Right renal pelvis (tissue), 4 donors: ENCODE results near the gene C2CD3. TPM values are rescaled to one million over a fixed set of nuclear protein-coding genes. Genes with fewer than 3 reads are reported as not detected.

Experiments
- DNase-seq, 4 donors: peaks; one replicate each; pipeline ENCODE4 v3.0.0-alpha.2; 2013; ENCODE audit warnings: low read depth in 4 of 4, low spot score in 3 of 4, missing footprints in 1 of 4
- polyA plus RNA-seq, 4 donors: library from polyadenylated mRNA; unstranded; fragments of 120-200 nt; gene quantifications; one replicate each; pipeline ENCODE4 v1.2.1, GENCODE V29; 2013; ENCODE audit not compliant: insufficient read length in 4 of 4

Gene C2CD3
- polyA plus RNA-seq, 4 donors, result 19.2 to 24.7 (median 23.4) TPM

GRCh38 chr11:74007691-74008372 lies 163.0 kb downstream of the C2CD3 start:
- no peak for DNase-seq

- DNase-seq, result no peak
These were observed 164.0 kb downstream of the C2CD3 start for GRCh38 chr11:74006743-74007304.

DNA sequence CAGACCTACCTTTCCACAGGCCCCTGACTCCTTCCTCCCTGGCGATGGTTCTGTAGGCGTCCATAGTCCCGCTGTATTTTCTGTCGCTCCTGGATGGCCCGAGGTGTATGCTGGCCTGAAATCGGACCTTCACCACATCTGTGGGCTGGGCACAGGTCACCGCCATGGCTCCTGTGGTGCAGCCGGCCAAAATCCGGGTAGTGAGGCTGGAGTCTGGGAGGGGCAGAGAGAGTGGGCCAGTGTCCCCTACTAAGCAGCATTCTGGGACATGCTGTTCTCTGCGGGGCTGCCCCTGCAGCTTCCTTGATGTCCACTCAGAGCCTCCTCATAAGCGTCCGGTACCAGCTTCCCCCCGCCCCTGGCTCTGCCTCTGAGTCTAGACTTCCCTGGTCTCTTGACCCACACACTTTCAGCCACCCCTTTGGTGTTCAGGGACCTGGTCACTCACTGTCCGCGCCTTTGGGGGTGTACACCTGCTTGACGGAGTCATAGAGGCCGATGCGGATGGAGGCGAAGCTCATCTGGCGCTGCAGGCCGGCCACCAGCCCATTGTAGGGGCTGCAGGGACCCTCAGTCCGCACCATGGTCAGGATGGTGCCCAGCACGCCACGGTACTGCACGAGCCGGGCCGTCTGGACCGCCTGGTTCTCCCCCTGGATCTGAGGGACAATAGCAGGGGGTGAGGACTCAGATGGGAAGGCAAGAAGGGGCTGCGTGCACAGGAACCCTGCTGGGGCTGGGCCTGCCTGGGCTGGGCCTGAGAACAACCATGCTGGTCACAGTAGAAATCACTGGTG lies 164.9 kb downstream of the C2CD3 start:
- no peak for DNase-seq

DNA sequence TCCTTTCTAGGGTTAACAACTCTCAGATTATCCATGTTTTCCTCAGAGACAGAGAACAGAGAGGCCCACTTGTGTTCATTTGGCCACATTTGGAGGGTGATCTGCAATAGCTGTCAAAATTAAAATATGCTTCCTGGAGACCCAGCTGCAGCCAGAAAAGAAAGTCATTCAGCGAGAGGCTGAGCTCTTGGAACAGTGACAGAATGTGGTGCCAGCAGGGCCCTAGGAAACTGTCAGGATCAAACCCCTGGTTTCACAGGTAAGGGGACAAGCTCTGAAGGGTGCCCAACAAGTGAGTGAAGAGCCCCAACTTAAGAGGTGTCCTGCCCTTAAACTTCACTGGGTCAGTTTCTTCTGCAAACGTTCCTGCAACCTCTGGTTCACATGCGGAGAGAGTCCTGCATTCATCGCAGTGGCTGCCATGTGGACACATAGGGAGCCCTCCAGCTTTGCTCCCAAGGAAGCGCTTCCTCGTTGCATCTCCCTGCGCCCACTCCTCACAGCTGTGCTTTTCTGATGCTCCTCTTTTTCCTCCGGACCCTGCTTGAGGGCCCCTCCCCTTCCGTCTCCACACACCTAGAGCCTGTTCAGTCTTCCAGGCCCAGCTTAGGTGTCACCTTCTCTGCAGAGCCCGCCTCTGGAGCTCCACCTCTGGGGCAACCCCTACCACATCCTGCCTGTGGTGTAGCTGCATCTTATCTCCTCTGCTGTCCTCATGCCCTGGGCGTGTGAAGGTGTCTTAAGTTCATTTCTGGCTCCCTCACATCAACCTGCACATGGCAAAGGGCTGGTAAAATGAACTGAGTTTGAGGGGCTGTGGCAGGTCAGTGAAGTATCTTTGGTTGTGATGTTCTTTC lies 165.8 kb downstream of the C2CD3 start:
- DNase-seq, result no peak

- DNase-seq, result no peak
These were observed 166.6 kb downstream of the C2CD3 start for GRCh38 chr11:74004046-74004695.

GRCh38 chr11:74002832-74003231 lies 168.0 kb downstream of the C2CD3 start:
- DNase-seq, result no peak

DNA sequence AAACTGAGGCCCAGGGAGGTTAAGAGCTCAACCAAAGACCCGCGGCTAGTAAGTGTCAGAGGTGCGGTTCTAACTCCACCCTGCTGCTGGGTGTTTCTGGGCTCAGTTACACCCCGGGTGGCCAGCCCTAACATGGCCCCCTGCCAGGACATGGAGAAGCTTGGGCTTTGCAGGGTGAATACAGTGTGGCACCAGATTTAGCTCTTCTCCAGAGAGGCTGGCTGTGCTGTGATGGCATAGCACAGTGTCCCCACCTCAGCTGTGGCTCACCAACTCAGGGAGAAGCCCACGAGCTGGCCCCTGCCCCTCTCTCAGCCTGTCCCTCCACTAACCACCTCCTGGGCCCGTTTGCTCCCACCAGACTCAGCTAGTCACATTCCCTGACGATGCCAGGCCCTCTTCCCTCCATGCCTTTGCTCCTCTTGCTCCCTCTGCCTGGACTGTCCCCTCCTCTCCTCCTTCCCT lies 168.9 kb downstream of the C2CD3 start:
- no peak for DNase-seq

GRCh38 chr11:74000307-74001133 lies 170.3 kb downstream of the C2CD3 start:
- DNase-seq, result no peak

- DNase-seq, result no peak
These were observed 171.1 kb downstream of the C2CD3 start for GRCh38 chr11:73999581-74000306.

GRCh38 chr11:73998846-73999575 lies 171.8 kb downstream of the C2CD3 start:
- no peak for DNase-seq

GRCh38 chr11:73997120-73997770 lies 173.6 kb downstream of the C2CD3 start:
- DNase-seq, result no peak

DNA sequence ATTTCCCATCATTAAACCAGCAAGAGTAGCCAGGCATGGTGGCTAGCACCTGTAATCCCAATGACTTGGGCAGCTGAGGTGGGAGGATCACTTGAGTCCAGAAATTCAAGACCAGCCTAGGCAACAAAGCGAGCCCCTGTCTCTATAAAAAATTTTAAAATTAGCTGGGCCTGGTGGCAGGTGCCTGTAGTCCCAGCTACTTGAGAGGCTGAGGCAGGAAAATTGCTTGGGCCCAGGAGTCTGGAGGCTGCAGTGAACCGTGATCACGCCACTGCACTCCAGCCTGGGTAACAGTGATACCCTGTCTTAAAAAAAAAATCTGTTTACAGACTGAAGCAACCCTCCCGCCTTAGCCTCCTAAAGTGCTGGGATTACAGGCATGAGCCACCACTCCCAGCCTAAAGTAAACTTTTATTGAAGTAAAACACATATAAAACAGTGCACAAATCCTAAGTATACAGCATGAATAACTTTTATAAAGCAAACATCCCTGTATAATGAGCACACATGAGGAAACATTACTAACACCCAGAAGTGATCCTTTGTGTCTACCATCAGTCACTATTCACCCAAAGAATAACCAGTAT lies 174.5 kb downstream of the C2CD3 start:
- no peak for DNase-seq

GRCh38 chr11:73995731-73996130 lies 175.1 kb downstream of the C2CD3 start:
- DNase-seq, result no peak

GRCh38 chr11:73995247-73995646 lies 175.6 kb downstream of the C2CD3 start:
- DNase-seq, result no peak

GRCh38 chr11:73991471-73992006 lies 179.3 kb downstream of the C2CD3 start:
- no peak for DNase-seq

- no peak for DNase-seq
These were observed 180.1 kb downstream of the C2CD3 start for GRCh38 chr11:73990730-73991129.

DNA sequence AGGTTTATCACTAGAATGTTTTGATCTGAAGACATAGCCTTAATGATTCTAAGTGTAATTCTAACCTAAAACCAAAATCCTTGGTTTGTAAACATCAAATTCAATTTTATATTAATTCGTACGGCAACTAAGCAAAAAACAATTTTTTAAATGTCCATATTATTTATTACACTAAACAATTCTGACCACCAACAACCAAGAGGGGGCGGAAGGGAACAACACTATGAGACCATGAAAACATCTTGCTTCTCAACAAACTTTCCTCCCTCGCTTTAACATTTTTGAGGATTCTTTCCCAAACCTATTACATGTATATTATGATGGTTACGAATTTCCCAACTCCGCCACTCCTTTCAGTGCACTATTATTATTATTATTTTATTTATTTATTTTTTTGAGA lies 181.6 kb downstream of the C2CD3 start:
- no peak for DNase-seq
